Skin of body (tissue), 2 donors: ENCODE data around the gene NMNAT3. TPM values are rescaled to one million over a fixed set of nuclear protein-coding genes. Genes with fewer than 3 reads are reported as not detected.

Experiments used
- DNase-seq: peaks from one replicate; lab custom pipeline; 2025; lab: John Stamatoyannopoulos, UW
- total RNA-seq: library from RNA; depleted of rRNA; stranded (reverse); fragments of >200 nt; gene quantifications from one replicate; pipeline ENCODE4 v1.2.3, GENCODE V29; 2014

Gene NMNAT3
- total RNA-seq, result 6.7 TPM

- DNase-seq, result peak; percentile 25
Measured at GRCh38 chr3:139677388-139678155, at the start of gene NMNAT3. Gene NMNAT3, minus strand, starts transcription at chr3:139677972. Its CDS starts 50,248 bp downstream, at chr3:139627724.

GRCh38 chr3:139721370-139721769 is 43.6 kb upstream of the NMNAT3 start:
- DNase-seq, result no peak

DNA sequence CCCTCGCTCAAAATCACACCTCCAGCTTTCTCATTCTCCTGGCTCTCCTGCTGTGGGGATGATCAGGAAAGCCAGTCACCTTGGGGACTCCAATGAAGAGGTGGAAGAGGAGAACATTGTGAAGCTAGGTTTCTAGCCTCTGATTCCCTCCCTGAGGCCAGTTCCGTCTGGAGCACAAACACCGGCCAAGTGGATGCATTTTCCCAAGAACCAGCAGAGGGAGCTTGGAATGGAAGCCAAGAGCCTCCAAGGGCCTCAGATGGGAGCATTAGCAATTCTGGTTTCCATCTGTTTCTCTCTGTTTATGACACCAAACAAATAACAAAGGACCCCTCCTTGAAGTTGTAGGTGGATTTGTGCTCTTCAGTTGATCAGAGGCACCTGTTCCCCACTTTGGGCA is 40.6 kb upstream of the NMNAT3 start:
- no peak for DNase-seq

DNA sequence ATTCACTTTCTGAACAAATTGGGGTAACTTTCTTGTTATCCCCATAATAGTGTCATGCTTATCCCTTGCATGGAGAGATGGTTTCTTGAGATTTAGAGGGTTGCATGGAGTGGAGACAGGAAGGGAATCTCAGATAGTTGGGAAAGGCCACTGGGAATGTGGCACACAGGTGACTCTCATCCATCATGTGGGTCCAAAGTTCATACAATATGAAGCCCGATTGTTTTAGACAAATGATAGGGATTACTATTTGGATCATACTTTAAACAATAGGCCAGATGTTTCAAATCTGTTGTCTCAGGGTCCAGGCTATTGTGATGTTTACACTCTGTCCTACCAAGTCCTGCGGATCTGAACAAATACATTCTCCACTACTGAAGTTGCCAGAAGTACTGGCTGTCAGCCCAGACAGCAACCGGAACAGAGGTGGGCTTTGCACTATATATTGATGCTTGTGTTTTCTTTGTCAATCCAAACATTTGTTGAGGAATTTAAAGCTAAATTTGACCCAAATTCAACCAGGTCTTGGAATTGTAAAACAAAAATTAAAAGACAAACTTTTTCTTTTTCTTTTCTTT is 39.2 kb upstream of the NMNAT3 start:
- DNase-seq, result no peak

DNA sequence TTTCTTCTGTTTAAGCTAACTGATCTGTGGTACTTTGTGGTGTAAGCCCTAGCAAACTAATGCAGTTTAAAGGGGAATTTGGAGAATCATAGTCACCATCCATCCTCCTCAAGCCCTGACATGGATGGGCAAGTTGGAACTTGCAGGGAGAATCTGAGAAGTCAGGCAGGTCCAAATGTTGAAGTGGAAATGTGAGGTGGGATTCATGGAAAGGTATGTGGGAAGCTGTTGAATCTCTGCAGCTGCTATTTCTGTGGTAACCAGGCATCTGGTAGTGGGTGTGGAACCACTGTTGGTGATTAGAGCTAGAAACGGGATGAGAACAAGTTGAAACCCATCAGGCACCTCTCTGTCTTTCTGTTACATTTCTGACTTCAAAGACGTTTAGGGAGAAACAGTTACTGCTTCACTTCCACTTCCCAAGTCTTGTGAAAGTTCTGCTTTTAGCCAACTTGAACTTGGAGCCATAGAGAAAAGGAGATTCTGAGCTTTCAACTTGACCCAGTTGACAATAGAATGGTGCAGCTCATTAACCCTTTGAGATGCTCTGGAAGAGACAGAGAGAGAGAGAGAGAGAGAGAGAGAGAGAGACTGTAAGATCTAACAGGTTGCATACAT is 38.1 kb upstream of the NMNAT3 start:
- peak; percentile 2 for DNase-seq

- no peak for DNase-seq
Measured at GRCh38 chr3:139715166-139715565, 37.4 kb upstream of the NMNAT3 start.

DNA sequence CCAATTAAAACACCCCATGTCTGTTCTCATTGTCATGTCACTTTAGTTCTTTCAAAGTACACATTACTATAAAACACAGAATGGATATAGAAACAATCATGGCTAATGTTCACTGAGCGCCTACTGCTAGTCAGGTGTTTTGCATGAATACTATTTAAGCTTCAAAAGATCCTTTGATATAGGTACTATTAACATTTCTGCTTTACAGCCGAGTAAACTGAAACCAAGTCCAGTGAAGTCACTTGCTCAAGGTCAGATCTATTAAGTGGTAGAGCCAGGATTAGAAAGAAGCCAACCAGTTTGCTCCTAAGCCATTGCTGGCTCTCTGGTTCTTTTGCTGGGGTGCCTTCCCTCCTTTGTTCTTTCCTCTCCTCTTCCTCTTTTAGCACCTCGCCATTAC is 32.4 kb upstream of the NMNAT3 start:
- DNase-seq, result no peak

- no peak for DNase-seq
Measured at GRCh38 chr3:139705631-139706030, 27.9 kb upstream of the NMNAT3 start.

DNA sequence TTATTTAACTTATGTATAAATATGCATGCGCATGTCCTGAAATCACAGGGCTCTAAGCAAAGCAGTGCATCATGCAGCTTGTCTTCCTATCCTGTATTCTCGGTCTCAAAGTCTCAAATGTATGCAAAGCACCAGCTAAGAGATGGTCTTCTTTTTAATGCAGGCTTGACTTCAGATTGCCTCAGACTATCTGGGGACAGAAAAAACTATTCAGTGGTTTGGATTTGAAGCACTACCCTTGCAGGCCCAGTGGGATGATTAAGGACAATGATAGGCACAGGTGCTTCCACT is 18.5 kb upstream of the NMNAT3 start:
- no peak for DNase-seq

DNA sequence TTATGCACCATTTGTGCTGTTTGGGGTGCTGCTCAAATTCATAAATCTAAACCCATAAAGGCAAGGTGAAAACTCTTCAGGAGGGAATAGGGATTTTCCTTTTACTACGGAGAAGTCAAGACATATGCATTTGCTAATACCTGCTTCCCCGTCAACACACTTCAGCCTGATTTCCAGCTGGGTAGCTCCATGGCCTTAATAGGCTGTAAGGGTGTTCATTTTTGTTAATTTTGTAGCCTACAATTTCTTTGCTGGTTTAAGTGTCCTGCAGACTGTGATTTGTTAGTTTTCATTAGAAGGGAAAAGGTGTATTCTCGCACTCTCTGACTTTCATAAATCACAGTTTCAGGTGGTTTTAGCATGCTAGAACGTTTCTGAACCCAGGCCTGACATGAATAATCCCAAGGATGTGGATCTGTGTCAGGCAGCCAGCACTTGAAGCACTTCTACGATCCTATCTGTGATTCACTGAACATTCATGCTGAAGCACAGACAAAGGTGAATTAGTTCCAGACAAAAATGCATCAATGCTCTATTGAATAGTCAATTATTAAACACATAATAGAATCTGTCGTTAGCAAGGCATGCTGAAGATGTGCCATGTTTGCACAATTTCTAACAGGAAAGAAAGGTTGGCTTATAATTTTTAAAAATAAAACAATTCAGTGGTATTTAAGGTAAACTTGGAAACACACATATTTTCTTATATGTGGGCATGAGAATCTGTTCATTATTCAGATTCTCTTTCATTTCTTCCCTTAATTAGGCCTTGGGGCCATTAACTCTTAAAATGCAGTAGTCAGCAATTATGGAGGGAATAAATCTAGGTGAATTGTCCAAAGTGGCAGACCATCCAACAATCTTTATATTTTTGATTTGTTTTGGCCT is 17.9 kb upstream of the NMNAT3 start:
- no peak for DNase-seq

DNA sequence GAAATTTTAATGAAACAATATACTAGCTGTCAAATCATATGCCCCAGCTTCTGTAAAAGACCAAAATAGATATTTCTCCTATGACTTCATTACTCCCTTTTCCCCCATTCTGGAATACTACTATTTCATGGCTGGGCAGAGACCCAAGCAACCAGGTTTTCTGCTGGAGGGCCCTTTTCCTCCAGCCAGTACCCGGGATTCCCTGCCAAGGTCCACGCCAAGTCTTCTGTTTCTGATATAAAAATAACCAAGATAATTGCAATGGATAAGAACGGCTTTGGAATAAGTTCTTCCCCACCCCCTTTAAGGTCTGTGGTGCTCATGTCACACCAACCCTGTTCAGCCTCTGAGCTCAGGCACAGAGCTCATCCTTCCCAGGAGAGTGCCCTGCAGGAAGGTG is 17.2 kb upstream of the NMNAT3 start:
- DNase-seq, result no peak

GRCh38 chr3:139694542-139694941 is 16.8 kb upstream of the NMNAT3 start:
- DNase-seq, result no peak

DNA sequence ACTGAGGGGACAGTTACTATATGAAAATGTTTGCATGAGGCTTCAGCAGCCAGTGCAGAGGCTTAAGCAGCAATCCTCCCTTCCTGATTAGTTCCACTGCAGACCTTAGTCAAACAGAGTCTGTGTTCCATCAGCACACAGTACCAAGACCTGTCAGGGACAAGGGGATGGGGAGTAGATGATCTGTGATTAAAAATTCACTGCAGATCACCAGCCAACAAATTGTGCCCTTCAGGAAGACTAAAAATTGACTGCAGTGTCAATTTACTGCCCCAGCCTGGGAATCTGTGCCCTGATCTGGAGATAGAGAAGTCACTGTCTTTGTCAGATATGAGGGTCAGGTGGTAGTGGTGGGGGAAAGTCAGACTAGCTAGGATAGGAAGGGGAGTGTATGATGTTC is 13.8 kb upstream of the NMNAT3 start:
- no peak for DNase-seq

DNA sequence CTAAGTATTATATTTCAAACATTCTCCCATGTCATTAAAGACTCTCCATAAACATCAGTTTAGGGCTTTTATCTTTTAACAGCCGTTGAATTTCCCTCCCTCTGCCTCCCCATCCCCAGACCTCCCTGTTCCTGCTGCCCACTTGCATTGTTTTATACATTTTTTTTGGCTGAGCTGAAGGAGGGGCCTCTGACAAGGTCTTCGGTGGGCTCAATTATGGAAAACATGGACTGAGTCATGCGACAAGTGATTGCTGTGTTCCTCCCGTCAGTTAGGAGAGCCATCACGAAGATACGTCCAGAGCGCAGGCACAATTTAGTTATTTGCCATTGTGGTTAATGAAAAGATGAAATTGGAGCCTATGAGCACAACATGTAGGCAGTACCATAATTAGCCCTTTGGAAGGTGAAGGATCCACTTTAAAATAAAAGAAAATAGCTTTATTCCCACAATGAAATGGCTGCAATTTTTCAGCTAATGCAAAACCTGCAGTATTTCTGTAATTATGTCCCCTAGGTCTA is 12.0 kb upstream of the NMNAT3 start:
- no peak for DNase-seq

- no peak for DNase-seq
Measured at GRCh38 chr3:139689122-139689521, 11.3 kb upstream of the NMNAT3 start.

DNA sequence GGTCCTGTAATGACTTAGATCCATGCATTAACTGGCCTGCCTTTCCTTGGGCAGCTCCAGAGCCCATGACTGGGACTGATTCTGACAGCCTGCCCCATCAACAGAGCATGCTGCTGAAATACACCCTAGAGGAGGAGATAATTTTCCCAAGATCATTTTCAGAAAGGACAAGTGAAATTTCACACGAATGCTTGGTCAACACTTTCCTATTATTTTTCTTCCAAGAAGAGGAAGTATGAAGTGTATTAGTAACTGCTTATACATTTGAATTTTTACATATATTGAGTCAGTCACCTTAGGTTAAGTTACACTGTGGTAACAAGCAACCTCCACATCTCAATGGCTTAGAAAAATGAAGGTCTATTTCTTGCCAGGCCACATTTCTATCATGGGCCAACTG is 9.7 kb upstream of the NMNAT3 start:
- no peak for DNase-seq

DNA sequence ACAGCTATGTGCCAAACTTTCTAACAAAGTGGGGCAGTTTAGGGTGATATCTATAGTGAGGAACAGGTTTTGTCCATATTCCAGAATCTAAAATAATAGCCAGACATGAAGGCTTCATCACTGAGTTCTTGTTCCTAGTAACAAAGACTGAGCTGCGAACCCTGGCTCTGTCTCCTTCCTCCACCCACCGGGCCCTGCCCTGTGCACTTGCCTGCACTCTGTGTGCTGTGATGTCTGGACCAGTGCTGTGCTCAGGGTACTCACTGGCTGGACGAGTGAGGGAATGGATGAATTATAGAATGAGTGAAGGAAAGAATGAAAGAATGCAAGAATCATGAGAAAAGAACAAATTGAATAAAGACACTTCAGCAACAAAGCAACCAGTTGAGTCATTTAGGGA is 8.9 kb upstream of the NMNAT3 start:
- DNase-seq, result no peak

- no peak for DNase-seq
Measured at GRCh38 chr3:139686206-139686605, 8.4 kb upstream of the NMNAT3 start.

- DNase-seq, result no peak
Measured at GRCh38 chr3:139679220-139679775, 1.5 kb upstream of the NMNAT3 start.

DNA sequence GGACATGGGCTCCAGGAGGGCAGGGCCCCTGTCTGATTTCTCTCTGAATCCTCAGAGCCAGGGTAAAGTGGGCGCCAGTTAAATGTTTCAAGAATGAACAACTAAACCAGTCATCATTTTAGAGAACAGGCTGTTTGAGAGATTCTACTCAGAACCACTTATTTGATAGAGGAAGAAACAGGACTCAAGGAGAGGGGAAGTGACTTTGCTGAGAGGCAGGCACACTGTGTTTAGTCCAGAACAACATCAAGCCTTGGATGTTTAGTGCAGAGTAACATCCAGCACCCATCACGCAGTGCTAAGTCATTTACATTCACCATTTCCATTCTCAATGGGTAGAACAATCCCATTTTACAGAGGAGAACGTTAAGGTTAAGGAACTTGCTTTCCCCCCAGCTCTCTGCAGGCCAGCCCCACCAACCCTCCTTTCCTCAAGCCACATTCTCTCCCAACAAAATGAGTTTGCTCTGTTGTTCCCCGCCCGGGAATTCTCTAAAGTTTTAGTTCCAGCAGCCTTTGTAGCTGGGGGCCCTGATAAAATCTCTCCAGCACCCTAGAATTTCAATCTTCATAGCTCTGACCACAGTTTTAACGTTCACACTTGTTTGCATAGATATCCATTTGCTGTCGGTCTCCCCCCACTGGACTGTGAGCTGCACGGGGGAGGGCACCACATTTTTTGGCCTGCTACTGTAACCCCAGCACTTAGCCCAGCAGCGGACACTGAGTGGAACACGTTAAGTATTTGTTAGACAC is 962 bp downstream of the NMNAT3 start:
- no peak for DNase-seq

- DNase-seq, result no peak
Measured at GRCh38 chr3:139676108-139676507, 1.7 kb downstream of the NMNAT3 start.
